ENCODE results near the gene C19orf18. TPM values are rescaled to one million over a fixed set of nuclear protein-coding genes. Genes with fewer than 3 reads are reported as not detected.
A peak's percentile ranks its signal among the peaks of the same experiment; 100 is the strongest.
"Not testable (repeated sequence)": the region's sequence is repeated elsewhere in the genome, so short reads cannot be mapped to it uniquely, and the experiment has no call there.

Gene C19orf18
- total and polyA plus RNA-seq, 10 donors = 0.50 to 4.2 (median 1.7) TPM; not detected in 3

DNA sequence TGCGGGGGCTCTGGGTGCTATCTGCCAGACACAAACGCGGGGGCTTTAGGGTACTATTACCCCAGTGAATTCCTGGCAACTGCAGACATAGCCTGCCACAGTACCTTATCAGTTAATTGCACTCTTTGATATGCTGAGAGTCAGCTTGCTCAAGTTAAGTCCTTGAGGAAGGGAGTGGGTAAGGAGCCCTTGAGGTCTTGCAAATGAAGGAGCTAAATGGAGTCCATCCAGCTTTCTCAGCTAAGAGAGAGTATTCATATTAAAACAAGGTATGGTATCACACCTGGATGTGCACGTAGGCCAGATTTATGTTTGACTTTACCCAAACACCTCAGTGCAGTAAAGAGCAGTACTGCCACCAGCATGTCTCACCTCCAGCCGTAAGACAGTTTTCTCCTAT lies 39.8 kb upstream of the C19orf18 start:
- intact Hi-C loops (cut with DNase I; ENCODE audit: low total_unique reads) = no loop called here
- peaks cover 0 to 18% (median 8%) of the 10 kb centered on the region in 6 donors for H3K4me1 ChIP-seq
- no peak overlapping the region for H3K4me3 ChIP-seq
- H3K27me3 ChIP-seq (replicated peaks in 1 of 7) = peaks cover 0 to 16% (median 0%) of the 10 kb centered on the region in 7 donors
- 49 to 55% (median 52%) methylated on average over 5 of the region's 5 CpGs for WGBS, 5 donors
- peak; percentile 2 for DNase-seq
- TF ChIP-seq, protein P1, sequence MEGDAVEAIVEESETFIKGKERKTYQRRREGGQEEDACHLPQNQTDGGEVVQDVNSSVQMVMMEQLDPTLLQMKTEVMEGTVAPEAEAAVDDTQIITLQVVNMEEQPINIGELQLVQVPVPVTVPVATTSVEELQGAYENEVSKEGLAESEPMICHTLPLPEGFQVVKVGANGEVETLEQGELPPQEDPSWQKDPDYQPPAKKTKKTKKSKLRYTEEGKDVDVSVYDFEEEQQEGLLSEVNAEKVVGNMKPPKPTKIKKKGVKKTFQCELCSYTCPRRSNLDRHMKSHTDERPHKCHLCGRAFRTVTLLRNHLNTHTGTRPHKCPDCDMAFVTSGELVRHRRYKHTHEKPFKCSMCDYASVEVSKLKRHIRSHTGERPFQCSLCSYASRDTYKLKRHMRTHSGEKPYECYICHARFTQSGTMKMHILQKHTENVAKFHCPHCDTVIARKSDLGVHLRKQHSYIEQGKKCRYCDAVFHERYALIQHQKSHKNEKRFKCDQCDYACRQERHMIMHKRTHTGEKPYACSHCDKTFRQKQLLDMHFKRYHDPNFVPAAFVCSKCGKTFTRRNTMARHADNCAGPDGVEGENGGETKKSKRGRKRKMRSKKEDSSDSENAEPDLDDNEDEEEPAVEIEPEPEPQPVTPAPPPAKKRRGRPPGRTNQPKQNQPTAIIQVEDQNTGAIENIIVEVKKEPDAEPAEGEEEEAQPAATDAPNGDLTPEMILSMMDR (IDR thresholded peaks at IDR 0.05 in 8 of 11, conservative IDR thresholded peaks at IDR 0.05 in 3 of 11) = no peak
- TF ChIP-seq POLR2A (IDR thresholded peaks at IDR 0.05) (no peak), POLR2AphosphoS5 (IDR thresholded peaks at IDR 0.05) (no peak)
- peaks cover 0 to 5% (median 0%) of the 10 kb centered on the region in 6 donors for H3K36me3 ChIP-seq
- H3K27ac ChIP-seq = no peak overlapping the region
- H3K9me3 ChIP-seq = peaks cover 0 to 99% (median 45%) of the 10 kb centered on the region in 8 donors

DNA sequence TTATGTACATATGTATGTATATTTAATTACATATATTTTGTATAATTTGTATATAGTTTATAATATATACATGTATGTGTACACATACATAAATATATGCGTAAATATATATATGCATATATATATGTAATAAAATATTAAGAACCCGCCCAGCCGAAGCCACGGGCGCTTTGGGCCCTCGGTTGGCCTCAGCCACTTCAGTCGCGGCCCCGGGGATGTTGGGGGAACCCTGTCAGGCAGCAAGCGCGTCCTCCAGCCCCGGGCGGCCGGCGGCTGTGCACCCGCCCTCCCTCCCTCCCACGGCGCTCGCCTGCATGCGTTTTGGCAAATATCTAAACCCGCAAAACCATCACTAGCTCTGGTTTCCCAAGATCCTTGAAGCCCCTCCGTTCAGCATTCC lies 36.2 kb upstream of the C19orf18 start:
- Histone ChIP-seq H3K36me3 (peaks cover 3 to 27% (median 16%) of the 10 kb centered on the region in 6 donors), H3K27me3 (replicated peaks in 1 of 7) (no peaks in the 10 kb centered on the region), H3K9me3 (peaks cover 4 to 100% (median 78%) of the 10 kb centered on the region in 8 donors), H3K4me3 (peak overlapping the region in 2 of 8 donors; percentile 43 to 71), H3K4me1 (peaks cover 0 to 24% (median 10%) of the 10 kb centered on the region in 6 donors), H3K27ac (no peak overlapping the region)
- no peak for DNase-seq
- intact Hi-C loops (cut with DNase I; ENCODE audit: low total_unique reads) = no loop called here
- WGBS, 5 donors = 54 to 86% (median 81%) methylated on average over 19 to 22 of the region's 22 CpGs
- TF ChIP-seq, protein P1 (IDR thresholded peaks at IDR 0.05 in 8 of 11, conservative IDR thresholded peaks at IDR 0.05 in 3 of 11) = no peak
- TF ChIP-seq POLR2A (IDR thresholded peaks at IDR 0.05) = no peak
- no peak for TF ChIP-seq POLR2AphosphoS5 (IDR thresholded peaks at IDR 0.05)

DNA sequence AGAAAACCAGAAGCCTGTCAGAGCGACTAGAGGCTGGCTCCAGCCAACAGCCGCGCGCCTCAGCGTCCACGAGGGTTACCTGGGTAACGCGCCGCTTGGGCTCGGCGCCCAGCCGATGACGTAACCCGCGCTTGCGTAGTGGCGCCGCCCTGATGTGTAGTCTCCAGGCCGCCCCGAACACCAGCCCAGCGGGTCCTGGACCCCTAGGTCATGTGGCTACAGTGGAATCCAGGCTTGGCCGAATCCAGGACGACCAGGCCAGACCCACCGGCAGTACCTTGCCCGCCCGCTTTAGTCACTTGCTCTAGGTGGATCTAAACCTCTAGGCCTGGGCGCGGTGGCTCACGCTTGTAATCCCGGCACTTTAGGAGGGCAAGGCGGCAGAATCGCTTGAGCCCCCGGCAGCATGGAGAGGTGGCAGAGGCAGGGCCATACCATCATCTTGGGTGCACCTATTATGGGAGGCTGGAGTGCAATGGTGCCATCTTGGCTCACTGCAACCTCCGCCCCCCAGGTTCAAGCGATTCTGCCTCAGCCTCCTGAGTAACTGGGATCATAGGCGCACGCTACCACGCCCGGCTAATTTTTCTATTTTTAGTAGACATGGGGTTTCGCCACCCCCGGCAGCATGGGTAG lies 35.5 kb upstream of the C19orf18 start:
- Histone ChIP-seq H3K4me1 (peaks cover 0 to 32% (median 10%) of the 10 kb centered on the region in 6 donors), H3K36me3 (peaks cover 3 to 35% (median 22%) of the 10 kb centered on the region in 6 donors), H3K9me3 (peaks cover 4 to 100% (median 85%) of the 10 kb centered on the region in 8 donors), H3K27ac (peak overlapping the region in 6 of 8 donors; percentile 32 to 87 (median 70)), H3K27me3 (replicated peaks in 1 of 7) (no peaks in the 10 kb centered on the region), H3K4me3 (peak overlapping the region; percentile 3 to 71 (median 32))
- intact Hi-C loops (cut with DNase I; ENCODE audit: low total_unique reads) = no loop called here
- DNase-seq = peak; percentile 92
- TF ChIP-seq POLR2A (IDR thresholded peaks at IDR 0.05) (no peak), POLR2AphosphoS5 (IDR thresholded peaks at IDR 0.05) (peak; percentile 84 to 93 (median 90))
- 4 to 46% (median 13%) methylated on average over 11 to 41 of the region's 41 CpGs for WGBS, 5 donors

DNA sequence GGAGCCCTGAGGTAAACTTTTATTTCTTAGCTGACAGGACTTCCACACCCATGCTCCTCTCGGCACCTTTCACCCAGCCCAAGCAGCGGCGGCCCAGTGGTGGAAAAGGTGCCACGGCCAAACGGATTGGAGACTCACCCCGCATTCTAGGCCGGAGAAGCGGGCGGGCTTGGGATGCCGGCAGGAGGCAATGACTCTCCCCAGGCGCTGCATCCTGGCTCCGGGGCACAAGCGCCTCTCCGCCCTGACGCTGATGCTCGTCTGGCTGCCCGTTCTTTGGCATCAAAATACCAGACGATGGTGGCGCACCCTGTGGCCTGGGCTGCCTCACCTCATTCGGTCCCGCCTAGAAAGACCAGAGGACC lies 34.9 kb upstream of the C19orf18 start:
- intact Hi-C loops (cut with DNase I; ENCODE audit: low total_unique reads) = no loop called here
- peak overlapping the region in 3 of 8 donors; percentile 54 to 87 (median 81) for H3K27ac ChIP-seq
- H3K27me3 ChIP-seq (replicated peaks in 1 of 7) = no peaks in the 10 kb centered on the region
- H3K9me3 ChIP-seq = peaks cover 4 to 100% (median 90%) of the 10 kb centered on the region in 8 donors
- no peak for TF ChIP-seq POLR2AphosphoS5 (IDR thresholded peaks at IDR 0.05)
- TF ChIP-seq POLR2A (IDR thresholded peaks at IDR 0.05) = no peak
- TF ChIP-seq, protein P1 (IDR thresholded peaks at IDR 0.05 in 8 of 11, conservative IDR thresholded peaks at IDR 0.05 in 3 of 11) = no peak
- peaks cover 3 to 40% (median 27%) of the 10 kb centered on the region in 6 donors for H3K36me3 ChIP-seq
- peaks cover 0 to 37% (median 11%) of the 10 kb centered on the region in 6 donors for H3K4me1 ChIP-seq
- DNase-seq = no peak
- WGBS, 5 donors = 2 to 11% (median 6%) methylated on average over 10 to 21 of the region's 21 CpGs
- H3K4me3 ChIP-seq = peak overlapping the region in 7 of 8 donors; percentile 3 to 71 (median 36)

DNA sequence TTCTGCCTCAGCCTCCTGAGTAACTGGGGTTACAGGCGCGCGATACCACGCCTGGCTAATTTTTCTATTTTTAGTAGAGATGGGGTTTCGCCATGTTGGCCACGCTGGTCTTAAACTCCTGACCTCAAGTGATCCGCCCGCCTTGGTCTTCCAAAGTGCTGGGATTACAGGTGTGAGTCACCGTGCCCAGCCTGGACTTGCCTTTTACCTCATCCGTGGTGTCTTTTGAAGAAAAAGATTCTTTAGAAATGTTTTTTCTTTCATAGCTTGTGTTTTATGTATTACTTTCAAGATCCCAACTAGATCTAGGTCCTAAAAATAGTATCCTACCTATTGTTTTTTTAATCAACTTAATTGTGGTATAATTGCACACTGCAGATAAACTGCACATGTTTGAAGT lies 34.5 kb upstream of the C19orf18 start:
- H3K27ac ChIP-seq; H3K27me3 ChIP-seq (replicated peaks in 1 of 7); intact Hi-C loops (cut with DNase I; ENCODE audit: low total_unique reads); DNase-seq: not testable (repeated sequence)
- peaks cover 0 to 41% (median 13%) of the 10 kb centered on the region in 6 donors for H3K4me1 ChIP-seq
- WGBS, 5 donors = 42 to 69% (median 47%) methylated on average over 10 of the region's 10 CpGs
- H3K9me3 ChIP-seq = peaks cover 4 to 100% (median 93%) of the 10 kb centered on the region in 8 donors
- H3K36me3 ChIP-seq = peaks cover 3 to 44% (median 31%) of the 10 kb centered on the region in 6 donors
- H3K4me3 ChIP-seq = peak overlapping the region in 1 of 8 donors; percentile 43
